Tibial nerve (tissue), 3 donors: ENCODE data around the gene ZNF385D.

Experiments
- POLR2A ChIP-seq, 2 donors: fragments of 450-650 bp; IDR thresholded peaks; one replicate each; pipeline ENCODE4 v1.6.1; 2017; ENCODE audit warnings: antibody characterized with exemption in 2 of 2, mild to moderate bottlenecking in 2 of 2, moderate library complexity in 2 of 2
- TF ChIP-seq, protein P1 (sequence below), 5 experiments: fragments of 200-600 bp in 3 of 5; fragments of 450-650 bp in 2 of 5; sonication (generic) in 3 of 5; IDR thresholded peaks; one replicate each; pipeline ENCODE4 v1.5.1; 2016 to 2019; ENCODE audit warnings: antibody characterized with exemption in 5 of 5, mild to moderate bottlenecking in 3 of 5, moderate library complexity in 2 of 5

DNA sequence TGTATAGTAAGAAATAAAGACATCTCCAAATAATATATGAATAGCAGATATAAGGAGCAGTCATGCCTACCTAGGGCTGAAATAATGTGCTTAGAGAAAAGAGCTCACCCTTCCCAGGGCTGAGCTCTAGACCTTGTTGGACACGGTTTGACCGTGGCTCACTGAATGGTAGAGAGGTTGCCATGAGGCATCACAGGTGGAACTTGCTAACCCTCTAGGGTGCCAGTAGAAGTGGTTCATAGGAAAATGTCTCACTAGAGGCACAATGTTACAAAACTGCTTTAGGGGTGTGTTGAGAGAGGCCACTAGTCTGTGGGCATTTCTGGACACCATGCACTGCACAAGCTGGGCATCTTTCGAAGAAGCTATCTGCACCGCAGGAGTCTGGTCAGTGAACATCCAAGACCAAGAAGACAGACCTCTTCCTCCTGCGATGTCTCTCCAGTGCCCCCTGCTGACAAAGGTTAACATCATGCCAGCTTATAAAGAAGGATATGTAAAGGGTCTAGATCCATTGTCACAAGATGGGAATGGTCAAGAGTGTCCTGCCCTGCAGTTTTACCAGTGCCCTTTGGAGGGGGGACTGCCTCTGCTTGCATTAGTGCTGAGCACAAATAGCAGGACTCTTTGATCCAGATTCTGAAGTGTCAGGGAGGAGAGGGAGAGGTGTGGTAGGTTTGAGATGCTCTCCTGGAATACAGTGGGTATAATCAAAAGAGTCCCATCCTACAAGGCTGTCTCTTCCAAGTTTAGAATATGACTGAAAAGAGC, 266.8 kb downstream of the ZNF385D start:
- TF ChIP-seq, protein P1, sequence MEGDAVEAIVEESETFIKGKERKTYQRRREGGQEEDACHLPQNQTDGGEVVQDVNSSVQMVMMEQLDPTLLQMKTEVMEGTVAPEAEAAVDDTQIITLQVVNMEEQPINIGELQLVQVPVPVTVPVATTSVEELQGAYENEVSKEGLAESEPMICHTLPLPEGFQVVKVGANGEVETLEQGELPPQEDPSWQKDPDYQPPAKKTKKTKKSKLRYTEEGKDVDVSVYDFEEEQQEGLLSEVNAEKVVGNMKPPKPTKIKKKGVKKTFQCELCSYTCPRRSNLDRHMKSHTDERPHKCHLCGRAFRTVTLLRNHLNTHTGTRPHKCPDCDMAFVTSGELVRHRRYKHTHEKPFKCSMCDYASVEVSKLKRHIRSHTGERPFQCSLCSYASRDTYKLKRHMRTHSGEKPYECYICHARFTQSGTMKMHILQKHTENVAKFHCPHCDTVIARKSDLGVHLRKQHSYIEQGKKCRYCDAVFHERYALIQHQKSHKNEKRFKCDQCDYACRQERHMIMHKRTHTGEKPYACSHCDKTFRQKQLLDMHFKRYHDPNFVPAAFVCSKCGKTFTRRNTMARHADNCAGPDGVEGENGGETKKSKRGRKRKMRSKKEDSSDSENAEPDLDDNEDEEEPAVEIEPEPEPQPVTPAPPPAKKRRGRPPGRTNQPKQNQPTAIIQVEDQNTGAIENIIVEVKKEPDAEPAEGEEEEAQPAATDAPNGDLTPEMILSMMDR (IDR thresholded peaks at IDR 0.05) = peak in 2 of 5 experiments; percentile 14 to 26
- TF ChIP-seq POLR2A (IDR thresholded peaks at IDR 0.05) = no peak
